ENCODE results near the gene FIBCD1.

- TF ChIP-seq EP300 (IDR thresholded peaks at IDR 0.05) (no peak), POLR2A (IDR thresholded peaks at IDR 0.05) (no peak)
- TF ChIP-seq, protein P1, sequence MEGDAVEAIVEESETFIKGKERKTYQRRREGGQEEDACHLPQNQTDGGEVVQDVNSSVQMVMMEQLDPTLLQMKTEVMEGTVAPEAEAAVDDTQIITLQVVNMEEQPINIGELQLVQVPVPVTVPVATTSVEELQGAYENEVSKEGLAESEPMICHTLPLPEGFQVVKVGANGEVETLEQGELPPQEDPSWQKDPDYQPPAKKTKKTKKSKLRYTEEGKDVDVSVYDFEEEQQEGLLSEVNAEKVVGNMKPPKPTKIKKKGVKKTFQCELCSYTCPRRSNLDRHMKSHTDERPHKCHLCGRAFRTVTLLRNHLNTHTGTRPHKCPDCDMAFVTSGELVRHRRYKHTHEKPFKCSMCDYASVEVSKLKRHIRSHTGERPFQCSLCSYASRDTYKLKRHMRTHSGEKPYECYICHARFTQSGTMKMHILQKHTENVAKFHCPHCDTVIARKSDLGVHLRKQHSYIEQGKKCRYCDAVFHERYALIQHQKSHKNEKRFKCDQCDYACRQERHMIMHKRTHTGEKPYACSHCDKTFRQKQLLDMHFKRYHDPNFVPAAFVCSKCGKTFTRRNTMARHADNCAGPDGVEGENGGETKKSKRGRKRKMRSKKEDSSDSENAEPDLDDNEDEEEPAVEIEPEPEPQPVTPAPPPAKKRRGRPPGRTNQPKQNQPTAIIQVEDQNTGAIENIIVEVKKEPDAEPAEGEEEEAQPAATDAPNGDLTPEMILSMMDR (IDR thresholded peaks at IDR 0.05): no peak
Measured at GRCh38 chr9:130943777-130944176, 4.7 kb upstream of the FIBCD1 start.

Measured in suprapubic skin (tissue), 3 donors.